ENCODE results near the gene PLK5.

GRCh38 chr19:1505991-1506881 is 17.6 kb upstream of the PLK5 start:
- no peak for TF ChIP-seq CTCF (IDR thresholded peaks at IDR 0.05; ENCODE audit: insufficient read depth, low read length)
- TF ChIP-seq GABPA (IDR thresholded peaks at IDR 0.05; ENCODE audit: low read depth) = no peak
- TF ChIP-seq POLR2AphosphoS5 (IDR thresholded peaks at IDR 0.05; ENCODE audit: low read depth) = no peak
- no peak for TF ChIP-seq REST (IDR thresholded peaks at IDR 0.05; ENCODE audit: insufficient replicate concordance, low read depth)
- TF ChIP-seq SPI1 (IDR thresholded peaks at IDR 0.05; ENCODE audit: borderline replicate concordance, low read depth) = no peak

Data from HL-60 (cell line).